ENCODE data around the gene CHGA.

- TF ChIP-seq POLR2A (IDR thresholded peaks at IDR 0.05; ENCODE audit: extremely low read depth, insufficient read length), result no peak
- no peak for TF ChIP-seq CTCF (IDR thresholded peaks at IDR 0.05; ENCODE audit: low read depth, low read length)
Measured at GRCh38 chr14:92961567-92961855, 38.6 kb downstream of the CHGA start.
